HepG2 (cell line): ENCODE results near the gene MRFAP1L1. TPM values are rescaled to one million over a fixed set of nuclear protein-coding genes. Genes with fewer than 3 reads are reported as not detected.

Experiments
- EZH2 ChIP-seq: conservative IDR thresholded peaks from 2 replicates; pipeline ENCODE4 v1.6.1; 2012; ENCODE audit warnings: mild to moderate bottlenecking, low read depth, low read length, moderate library complexity
- FOXA1 ChIP-seq, 2 experiments: fragments of 450-650 bp in 1 of 2; sonication (generic) in 1 of 2; formaldehyde crosslinking in 1 of 2; IDR thresholded peaks; 2 replicates each; pipeline versions ENCODE4 v1.4.0 to v1.6.1; 2016 to 2020; ENCODE audit warnings: missing genetic modification reagents in 1 of 2
- FOXK1 ChIP-seq: sonication (generic); formaldehyde crosslinking; IDR thresholded peaks from 2 replicates; pipeline ENCODE4 v1.4.0; 2020; ENCODE audit warnings: low read depth, missing genetic modification reagents, borderline replicate concordance
- FOXO1 ChIP-seq: sonication (generic); formaldehyde crosslinking; IDR thresholded peaks from 2 replicates; pipeline ENCODE4 v1.4.0; 2020; ENCODE audit warnings: missing genetic modification reagents
- FOXP1 ChIP-seq, 2 experiments: fragments of 450-650 bp in 1 of 2; IDR thresholded peaks; 2 replicates each; pipeline ENCODE4 v1.6.1; 2017 to 2018; ENCODE audit warnings: antibody characterized with exemption in 1 of 2
- GATAD2A ChIP-seq: IDR thresholded peaks from 2 replicates; pipeline ENCODE4 v1.6.1; 2016
- HOXA3 ChIP-seq: sonication (generic); formaldehyde crosslinking; IDR thresholded peaks from 2 replicates; pipeline ENCODE4 v1.5.0; 2020; ENCODE audit warnings: missing genetic modification reagents
- ISL2 ChIP-seq: sonication (generic); formaldehyde crosslinking; IDR thresholded peaks from 2 replicates; pipeline ENCODE4 v1.5.0; 2020; ENCODE audit warnings: missing genetic modification reagents
- MIER3 ChIP-seq: IDR thresholded peaks from 2 replicates; pipeline ENCODE4 v1.6.1; 2016; ENCODE audit warnings: missing compliant biosample characterization, borderline replicate concordance
- POLR2AphosphoS5 ChIP-seq: IDR thresholded peaks from 2 replicates; pipeline ENCODE4 v1.6.1; 2012; ENCODE audit warnings: low read depth, low read length
- SOX6 ChIP-seq, 2 experiments: fragments of 450-650 bp in 1 of 2; sonication (generic) in 1 of 2; formaldehyde crosslinking in 1 of 2; IDR thresholded peaks; 2 replicates each; pipeline versions ENCODE4 v1.4.0 to v1.6.1; 2017 to 2020; ENCODE audit warnings: antibody characterized with exemption in 1 of 2, mild to moderate bottlenecking in 1 of 2, missing genetic modification reagents in 1 of 2
- ZBTB38 ChIP-seq: sonication (generic); formaldehyde crosslinking; IDR thresholded peaks from 2 replicates; pipeline ENCODE4 v1.5.1; 2020; ENCODE audit warnings: mild to moderate bottlenecking, missing genetic modification reagents
- ZFP36L2 ChIP-seq: sonication (generic); formaldehyde crosslinking; IDR thresholded peaks from 2 replicates; pipeline ENCODE4 v1.4.0; 2020; ENCODE audit warnings: missing genetic modification reagents
- ZNF12 ChIP-seq: sonication (generic); formaldehyde crosslinking; IDR thresholded peaks from 2 replicates; pipeline ENCODE4 v1.5.0; 2020; ENCODE audit warnings: missing genetic modification reagents
- ZNF33B ChIP-seq: sonication (generic); formaldehyde crosslinking; IDR thresholded peaks from 2 replicates; pipeline ENCODE4 v1.5.1; 2020; ENCODE audit warnings: mild to moderate bottlenecking, missing genetic modification reagents
- ZNF772 ChIP-seq: sonication (generic); formaldehyde crosslinking; IDR thresholded peaks from 2 replicates; pipeline ENCODE4 v1.5.0; 2020; ENCODE audit warnings: mild to moderate bottlenecking, missing genetic modification reagents
- polyA plus RNA-seq, 8 experiments: library from polyadenylated mRNA; depleted of rRNA in 3 of 8; stranded (reverse) in 7 of 8; unstranded in 1 of 8; fragments of >200 nt; fragmentation: Illumina TruSeq in 4 of 8; extraction: Trizol in 4 of 8; gene quantifications; 2 replicates each; pipeline versions ENCODE4 v1.2.1 to v1.2.3, GENCODE V29; 2011 to 2016; ENCODE audit warnings: low read depth in 4 of 8, missing spikeins in 1 of 8, mixed read lengths in 1 of 8; ENCODE audit not compliant: insufficient read depth in 1 of 8
- total RNA-seq, 5 experiments: library from RNA; depleted of rRNA; stranded (reverse); fragments of >200 nt; fragmentation: Illumina TruSeq; extraction: Trizol; gene quantifications; 2 replicates each; pipeline ENCODE4 v1.2.3, GENCODE V29; 2016; ENCODE audit warnings: low read depth in 1 of 5
- TF ChIP-seq, protein P1 (sequence below): sonication (generic); formaldehyde crosslinking; IDR thresholded peaks from 2 replicates; pipeline ENCODE4 v1.5.0; 2020; ENCODE audit warnings: mild to moderate bottlenecking, missing genetic modification reagents
- TF ChIP-seq, protein P2 (sequence below): sonication (generic); formaldehyde crosslinking; IDR thresholded peaks from 2 replicates; pipeline ENCODE4 v1.4.0; 2020; ENCODE audit warnings: missing genetic modification reagents, borderline replicate concordance
- TF ChIP-seq, protein P3 (sequence below): sonication (generic); formaldehyde crosslinking; IDR thresholded peaks from 2 replicates; pipeline ENCODE4 v1.4.0; 2020; ENCODE audit warnings: low read depth, mild to moderate bottlenecking, missing genetic modification reagents
- TF ChIP-seq, protein P4 (sequence below): IDR thresholded peaks from 2 replicates; pipeline ENCODE4 v1.6.1; 2016
- TF ChIP-seq, protein P5 (sequence below): sonication (generic); IDR thresholded peaks from 2 replicates; pipeline ENCODE4 v1.6.1; 2016; ENCODE audit warnings: low read depth, borderline replicate concordance
- TF ChIP-seq, protein P6 (sequence below): sonication (generic); formaldehyde crosslinking; conservative IDR thresholded peaks from 2 replicates; pipeline ENCODE4 v1.8.0; 2022; ENCODE audit warnings: low read depth, missing genetic modification reagents

The MRFAP1L1 gene
- total and polyA plus RNA-seq, 2 of the 13 experiments (the other 11 are each of a cell fraction or from before 2014, with no cell fraction given) = 44.8 to 76.6 TPM

DNA sequence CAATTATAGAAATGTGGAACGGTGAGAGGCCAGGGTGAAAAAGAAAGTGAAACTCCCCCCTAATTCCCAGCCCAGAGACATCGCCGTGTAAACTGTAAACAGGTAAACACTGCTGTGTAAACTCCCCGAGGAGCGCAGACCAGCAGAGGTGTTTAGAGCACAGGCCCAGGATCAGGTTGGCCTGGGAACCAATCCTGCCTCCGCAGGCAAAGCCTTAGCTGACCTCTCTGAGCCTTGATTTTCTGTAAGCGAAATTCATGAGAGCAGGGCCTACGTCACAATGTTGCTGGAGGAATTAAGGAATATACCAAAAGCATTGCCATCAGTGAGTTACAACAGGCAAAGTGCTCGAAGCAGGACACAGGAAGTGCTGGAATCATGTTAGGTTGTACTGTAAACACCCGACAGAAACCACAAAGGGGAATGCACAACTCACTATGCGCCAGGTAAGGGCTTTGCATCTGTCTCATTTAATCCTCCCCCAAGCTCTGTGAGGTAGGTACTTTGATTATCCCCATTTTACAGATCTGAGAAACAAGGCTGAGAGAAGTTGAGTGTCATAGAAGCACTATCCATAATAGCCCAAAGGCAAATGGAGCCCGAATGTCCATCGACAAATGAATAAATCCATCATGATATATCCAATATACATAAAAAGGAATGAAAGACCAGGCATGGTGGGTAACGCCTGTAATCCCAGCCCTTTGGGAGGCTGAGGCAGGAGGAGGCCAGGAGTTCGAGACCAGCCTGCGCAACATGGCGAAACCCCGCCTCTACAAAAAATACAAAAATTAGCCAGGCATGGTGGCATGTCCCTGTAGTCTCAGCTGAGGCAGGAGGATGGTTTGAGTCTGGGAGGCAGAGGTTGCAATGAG is 42.2 kb upstream of the MRFAP1L1 start (continued):
- TF ChIP-seq POLR2AphosphoS5 = no peak; the same call in 1 of the 2 replicates
- TF ChIP-seq, protein P1, sequence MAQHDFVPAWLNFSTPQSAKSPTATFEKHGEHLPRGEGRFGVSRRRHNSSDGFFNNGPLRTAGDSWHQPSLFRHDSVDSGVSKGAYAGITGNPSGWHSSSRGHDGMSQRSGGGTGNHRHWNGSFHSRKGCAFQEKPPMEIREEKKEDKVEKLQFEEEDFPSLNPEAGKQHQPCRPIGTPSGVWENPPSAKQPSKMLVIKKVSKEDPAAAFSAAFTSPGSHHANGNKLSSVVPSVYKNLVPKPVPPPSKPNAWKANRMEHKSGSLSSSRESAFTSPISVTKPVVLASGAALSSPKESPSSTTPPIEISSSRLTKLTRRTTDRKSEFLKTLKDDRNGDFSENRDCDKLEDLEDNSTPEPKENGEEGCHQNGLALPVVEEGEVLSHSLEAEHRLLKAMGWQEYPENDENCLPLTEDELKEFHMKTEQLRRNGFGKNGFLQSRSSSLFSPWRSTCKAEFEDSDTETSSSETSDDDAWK (CRISPR knock-in tag) = no peak
- no peak for TF ChIP-seq EZH2
- TF ChIP-seq, protein P2, sequence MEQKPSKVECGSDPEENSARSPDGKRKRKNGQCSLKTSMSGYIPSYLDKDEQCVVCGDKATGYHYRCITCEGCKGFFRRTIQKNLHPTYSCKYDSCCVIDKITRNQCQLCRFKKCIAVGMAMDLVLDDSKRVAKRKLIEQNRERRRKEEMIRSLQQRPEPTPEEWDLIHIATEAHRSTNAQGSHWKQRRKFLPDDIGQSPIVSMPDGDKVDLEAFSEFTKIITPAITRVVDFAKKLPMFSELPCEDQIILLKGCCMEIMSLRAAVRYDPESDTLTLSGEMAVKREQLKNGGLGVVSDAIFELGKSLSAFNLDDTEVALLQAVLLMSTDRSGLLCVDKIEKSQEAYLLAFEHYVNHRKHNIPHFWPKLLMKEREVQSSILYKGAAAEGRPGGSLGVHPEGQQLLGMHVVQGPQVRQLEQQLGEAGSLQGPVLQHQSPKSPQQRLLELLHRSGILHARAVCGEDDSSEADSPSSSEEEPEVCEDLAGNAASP = peak; percentile 63; the same call in 1 of the 2 replicates
- peak; percentile 99 for TF ChIP-seq FOXP1 (IDR thresholded peaks at IDR 0.05)
- TF ChIP-seq FOXP1 (CRISPR knock-in tag; IDR thresholded peaks at IDR 0.05) = peak; percentile 100
- TF ChIP-seq ZNF33B (CRISPR knock-in tag) = no peak
- TF ChIP-seq, protein P3, sequence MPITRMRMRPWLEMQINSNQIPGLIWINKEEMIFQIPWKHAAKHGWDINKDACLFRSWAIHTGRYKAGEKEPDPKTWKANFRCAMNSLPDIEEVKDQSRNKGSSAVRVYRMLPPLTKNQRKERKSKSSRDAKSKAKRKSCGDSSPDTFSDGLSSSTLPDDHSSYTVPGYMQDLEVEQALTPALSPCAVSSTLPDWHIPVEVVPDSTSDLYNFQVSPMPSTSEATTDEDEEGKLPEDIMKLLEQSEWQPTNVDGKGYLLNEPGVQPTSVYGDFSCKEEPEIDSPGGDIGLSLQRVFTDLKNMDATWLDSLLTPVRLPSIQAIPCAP (CRISPR knock-in tag) = 0 out of 2 replicates have a peak, but pooled peaks have one; percentile 73
- TF ChIP-seq FOXO1 = peak; percentile 54; the same call in 1 of the 2 replicates
- TF ChIP-seq, protein P4, sequence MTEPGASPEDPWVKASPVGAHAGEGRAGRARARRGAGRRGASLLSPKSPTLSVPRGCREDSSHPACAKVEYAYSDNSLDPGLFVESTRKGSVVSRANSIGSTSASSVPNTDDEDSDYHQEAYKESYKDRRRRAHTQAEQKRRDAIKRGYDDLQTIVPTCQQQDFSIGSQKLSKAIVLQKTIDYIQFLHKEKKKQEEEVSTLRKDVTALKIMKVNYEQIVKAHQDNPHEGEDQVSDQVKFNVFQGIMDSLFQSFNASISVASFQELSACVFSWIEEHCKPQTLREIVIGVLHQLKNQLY (CRISPR knock-in tag) = 0 out of 2 replicates have a peak, but pooled peaks have one; percentile 8
- TF ChIP-seq, protein P5, sequence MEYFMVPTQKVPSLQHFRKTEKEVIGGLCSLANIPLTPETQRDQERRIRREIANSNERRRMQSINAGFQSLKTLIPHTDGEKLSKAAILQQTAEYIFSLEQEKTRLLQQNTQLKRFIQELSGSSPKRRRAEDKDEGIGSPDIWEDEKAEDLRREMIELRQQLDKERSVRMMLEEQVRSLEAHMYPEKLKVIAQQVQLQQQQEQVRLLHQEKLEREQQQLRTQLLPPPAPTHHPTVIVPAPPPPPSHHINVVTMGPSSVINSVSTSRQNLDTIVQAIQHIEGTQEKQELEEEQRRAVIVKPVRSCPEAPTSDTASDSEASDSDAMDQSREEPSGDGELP = no peak
- TF ChIP-seq, protein P6, sequence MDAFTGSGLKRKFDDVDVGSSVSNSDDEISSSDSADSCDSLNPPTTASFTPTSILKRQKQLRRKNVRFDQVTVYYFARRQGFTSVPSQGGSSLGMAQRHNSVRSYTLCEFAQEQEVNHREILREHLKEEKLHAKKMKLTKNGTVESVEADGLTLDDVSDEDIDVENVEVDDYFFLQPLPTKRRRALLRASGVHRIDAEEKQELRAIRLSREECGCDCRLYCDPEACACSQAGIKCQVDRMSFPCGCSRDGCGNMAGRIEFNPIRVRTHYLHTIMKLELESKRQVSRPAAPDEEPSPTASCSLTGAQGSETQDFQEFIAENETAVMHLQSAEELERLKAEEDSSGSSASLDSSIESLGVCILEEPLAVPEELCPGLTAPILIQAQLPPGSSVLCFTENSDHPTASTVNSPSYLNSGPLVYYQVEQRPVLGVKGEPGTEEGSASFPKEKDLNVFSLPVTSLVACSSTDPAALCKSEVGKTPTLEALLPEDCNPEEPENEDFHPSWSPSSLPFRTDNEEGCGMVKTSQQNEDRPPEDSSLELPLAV (CRISPR knock-in tag) = no peak
- TF ChIP-seq ZBTB38 (CRISPR knock-in tag) = peak; percentile 62; the same call in 1 of the 2 replicates
- no peak; the same call in 1 of the 2 replicates for TF ChIP-seq MIER3 (CRISPR knock-in tag)
- no peak for TF ChIP-seq SOX6 (IDR thresholded peaks at IDR 0.05)
- peak; percentile 57 for TF ChIP-seq SOX6 (CRISPR knock-in tag; IDR thresholded peaks at IDR 0.05)
- peak; percentile 54; the same call in 1 of the 2 replicates for TF ChIP-seq GATAD2A (CRISPR knock-in tag)
- TF ChIP-seq ISL2 (CRISPR knock-in tag) = no peak
- TF ChIP-seq ZFP36L2 = no peak
- TF ChIP-seq FOXK1 (CRISPR knock-in tag) = peak; percentile 82; the same call in 1 of the 2 replicates
- TF ChIP-seq HOXA3 (CRISPR knock-in tag) = peak; percentile 38; the same call in 1 of the 2 replicates
- peak; percentile 25; the same call in 1 of the 2 replicates for TF ChIP-seq ZNF772 (CRISPR knock-in tag)
- TF ChIP-seq FOXA1 (IDR thresholded peaks at IDR 0.05) = peak; percentile 61; the same call in 1 of the 2 replicates
- TF ChIP-seq FOXA1 (CRISPR knock-in tag; IDR thresholded peaks at IDR 0.05) = peak; percentile 58
- no peak for TF ChIP-seq ZNF12 (CRISPR knock-in tag)
